K562 (cell line): ENCODE data around the gene C16orf95. TPM values are rescaled to one million over a fixed set of nuclear protein-coding genes. Genes with fewer than 3 reads are reported as not detected.

Source experiments
- ASH1L ChIP-seq: fragments of 450-650 bp; IDR thresholded peaks from 2 replicates; pipeline ENCODE4 v1.6.1; 2018; ENCODE audit warnings: borderline replicate concordance, mild to moderate bottlenecking, low read depth; ENCODE audit not compliant: partially characterized antibody
- HDAC2 ChIP-seq: fragments of 450-650 bp; IDR thresholded peaks from 2 replicates; pipeline ENCODE4 v1.6.1; 2016; ENCODE audit warnings: mild to moderate bottlenecking
- KLF10 ChIP-seq: fragments of 250-450 bp; sonication (Bioruptor Pico); IDR thresholded peaks from 2 replicates; pipeline ENCODE4 v1.6.1; 2021; ENCODE audit warnings: matching md5 sums
- KLF16 ChIP-seq: IDR thresholded peaks from 2 replicates; pipeline ENCODE4 v1.6.1; 2016; ENCODE audit warnings: antibody characterized with exemption
- MCM7 ChIP-seq, 2 experiments: fragments of 450-650 bp; IDR thresholded peaks; 2 replicates each; pipeline ENCODE4 v1.6.1; 2016 to 2018
- POLR2AphosphoS5 ChIP-seq: IDR thresholded peaks from 2 replicates; pipeline ENCODE4 v1.6.1; 2011; ENCODE audit warnings: mild to moderate bottlenecking, low read depth, low read length, moderate library complexity; ENCODE audit not compliant: control insufficient read depth, insufficient read depth
- RBM17 ChIP-seq: fragments of 200-400 bp; formaldehyde crosslinking; IDR thresholded peaks from 2 replicates; pipeline ENCODE4 v1.6.1; 2017; ENCODE audit warnings: low read depth, mild to moderate bottlenecking, low read length, borderline replicate concordance
- TAF15 ChIP-seq: fragments of 200-400 bp; formaldehyde crosslinking; IDR thresholded peaks from 2 replicates; pipeline ENCODE4 v1.6.1; 2017; ENCODE audit warnings: mild to moderate bottlenecking, low read depth, low read length, moderate library complexity
- ZNF175 ChIP-seq: fragments of 200-800 bp; sonication (Bioruptor generic); IDR thresholded peaks from 2 replicates; pipeline ENCODE4 v1.6.1; 2016; ENCODE audit warnings: low read depth, mild to moderate bottlenecking, missing genetic modification characterization, missing compliant biosample characterization
- ZNF274 ChIP-seq: IDR thresholded peaks from 2 replicates; pipeline ENCODE4 v1.6.1; 2011; ENCODE audit warnings: low read depth, mild to moderate bottlenecking, low read length, moderate library complexity, borderline replicate concordance
- ZNF384 ChIP-seq: IDR thresholded peaks from 2 replicates; pipeline ENCODE4 v1.6.1; 2012; ENCODE audit warnings: low read depth, low read length, improper control_type of control experiment
- polyA plus RNA-seq, 8 experiments: library from polyadenylated mRNA; depleted of rRNA in 4 of 8; stranded (reverse) in 5 of 8; unstranded in 3 of 8; fragments of >200 nt; fragmentation: Nextera tagmentation in 2 of 8; fragmentation: Illumina TruSeq in 1 of 8; extraction: Ambion mirVana in 2 of 8; extraction: Trizol in 1 of 8; gene quantifications; 2 replicates each; pipeline versions ENCODE4 v1.2.1 to v1.2.3, GENCODE V29; 2011 to 2014; ENCODE audit warnings: inconsistent platforms in 1 of 8, missing spikeins in 1 of 8
- total RNA-seq, 7 experiments: library from RNA; depleted of rRNA in 6 of 7; stranded (reverse); fragments of >200 nt in 6 of 7; fragmentation: Illumina TruSeq in 2 of 7; extraction: Trizol in 2 of 7; gene quantifications; 2 replicates each; pipeline versions ENCODE4 v1.2.1 to v1.2.3, GENCODE V29; 2011 to 2021; ENCODE audit warnings: low replicate concordance in 1 of 7
- TF ChIP-seq, protein P1 (sequence below): fragments of 450-650 bp; IDR thresholded peaks from 2 replicates; pipeline ENCODE4 v1.6.1; 2017; ENCODE audit warnings: mild to moderate bottlenecking, moderate library complexity
- TF ChIP-seq, protein P2 (sequence below): fragments of 450-650 bp; IDR thresholded peaks from 2 replicates; pipeline ENCODE4 v1.6.1; 2016; ENCODE audit warnings: mild to moderate bottlenecking, moderate library complexity
- TF ChIP-seq, protein P3 (sequence below): fragments of 250-450 bp; sonication (Bioruptor Pico); IDR thresholded peaks from 2 replicates; pipeline ENCODE4 v1.4.0; 2020

Gene C16orf95
- total and polyA plus RNA-seq, 9 of the 15 experiments (the other 6 are each of a cell fraction or from before 2014, with no cell fraction given) = 6.5 to 20.5 (median 9.4) TPM

DNA sequence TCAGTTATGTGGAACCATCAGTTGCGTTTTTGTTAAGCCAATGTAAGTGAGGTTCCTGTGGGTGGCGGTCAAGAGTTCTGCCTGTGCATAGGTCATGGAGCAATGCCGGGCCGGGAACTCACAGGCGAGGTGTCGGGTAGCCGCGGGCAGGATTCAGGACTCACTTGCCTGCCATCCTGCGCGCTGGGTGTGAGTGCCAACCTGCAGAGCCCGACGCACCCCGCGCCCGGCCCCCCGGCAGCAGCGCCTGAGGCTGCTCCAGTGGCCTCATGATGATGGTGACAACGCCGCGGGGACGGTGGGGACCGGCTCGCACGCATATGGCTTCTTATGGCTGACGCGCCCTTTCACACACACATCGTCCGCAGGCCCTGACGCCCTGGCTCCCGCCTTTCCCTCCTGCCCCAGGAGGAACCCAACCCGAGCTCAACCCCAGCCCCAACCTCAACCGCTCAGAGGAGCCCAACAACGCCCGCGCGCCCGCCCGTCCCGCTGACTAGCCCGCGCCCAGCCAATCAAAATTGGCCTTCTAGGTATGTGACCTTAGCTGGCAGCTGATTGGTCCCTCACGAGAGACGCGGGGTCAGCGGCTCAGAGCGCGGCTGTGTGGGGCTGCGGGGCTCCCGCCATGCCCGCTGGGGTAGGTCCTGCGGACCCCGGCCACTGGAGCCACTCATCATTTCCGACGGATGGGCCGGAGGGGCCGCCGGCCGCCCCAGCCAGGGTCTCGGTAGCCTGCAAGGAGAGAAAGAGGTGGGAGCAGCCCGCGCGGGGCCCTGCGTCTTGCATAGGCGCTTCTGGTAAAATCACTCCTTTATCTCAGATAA lies at the start of gene C16orf95 (continued):
- TF ChIP-seq, protein P1, sequence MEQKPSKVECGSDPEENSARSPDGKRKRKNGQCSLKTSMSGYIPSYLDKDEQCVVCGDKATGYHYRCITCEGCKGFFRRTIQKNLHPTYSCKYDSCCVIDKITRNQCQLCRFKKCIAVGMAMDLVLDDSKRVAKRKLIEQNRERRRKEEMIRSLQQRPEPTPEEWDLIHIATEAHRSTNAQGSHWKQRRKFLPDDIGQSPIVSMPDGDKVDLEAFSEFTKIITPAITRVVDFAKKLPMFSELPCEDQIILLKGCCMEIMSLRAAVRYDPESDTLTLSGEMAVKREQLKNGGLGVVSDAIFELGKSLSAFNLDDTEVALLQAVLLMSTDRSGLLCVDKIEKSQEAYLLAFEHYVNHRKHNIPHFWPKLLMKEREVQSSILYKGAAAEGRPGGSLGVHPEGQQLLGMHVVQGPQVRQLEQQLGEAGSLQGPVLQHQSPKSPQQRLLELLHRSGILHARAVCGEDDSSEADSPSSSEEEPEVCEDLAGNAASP = no peak
- 0 out of 2 replicates have a peak, but pooled peaks have one; percentile 36 for TF ChIP-seq KLF16
- no peak for TF ChIP-seq KLF10
- no peak for TF ChIP-seq RBM17
- 0 out of 2 replicates have a peak, but pooled peaks have one; percentile 15 for TF ChIP-seq HDAC2
- TF ChIP-seq, protein P2, sequence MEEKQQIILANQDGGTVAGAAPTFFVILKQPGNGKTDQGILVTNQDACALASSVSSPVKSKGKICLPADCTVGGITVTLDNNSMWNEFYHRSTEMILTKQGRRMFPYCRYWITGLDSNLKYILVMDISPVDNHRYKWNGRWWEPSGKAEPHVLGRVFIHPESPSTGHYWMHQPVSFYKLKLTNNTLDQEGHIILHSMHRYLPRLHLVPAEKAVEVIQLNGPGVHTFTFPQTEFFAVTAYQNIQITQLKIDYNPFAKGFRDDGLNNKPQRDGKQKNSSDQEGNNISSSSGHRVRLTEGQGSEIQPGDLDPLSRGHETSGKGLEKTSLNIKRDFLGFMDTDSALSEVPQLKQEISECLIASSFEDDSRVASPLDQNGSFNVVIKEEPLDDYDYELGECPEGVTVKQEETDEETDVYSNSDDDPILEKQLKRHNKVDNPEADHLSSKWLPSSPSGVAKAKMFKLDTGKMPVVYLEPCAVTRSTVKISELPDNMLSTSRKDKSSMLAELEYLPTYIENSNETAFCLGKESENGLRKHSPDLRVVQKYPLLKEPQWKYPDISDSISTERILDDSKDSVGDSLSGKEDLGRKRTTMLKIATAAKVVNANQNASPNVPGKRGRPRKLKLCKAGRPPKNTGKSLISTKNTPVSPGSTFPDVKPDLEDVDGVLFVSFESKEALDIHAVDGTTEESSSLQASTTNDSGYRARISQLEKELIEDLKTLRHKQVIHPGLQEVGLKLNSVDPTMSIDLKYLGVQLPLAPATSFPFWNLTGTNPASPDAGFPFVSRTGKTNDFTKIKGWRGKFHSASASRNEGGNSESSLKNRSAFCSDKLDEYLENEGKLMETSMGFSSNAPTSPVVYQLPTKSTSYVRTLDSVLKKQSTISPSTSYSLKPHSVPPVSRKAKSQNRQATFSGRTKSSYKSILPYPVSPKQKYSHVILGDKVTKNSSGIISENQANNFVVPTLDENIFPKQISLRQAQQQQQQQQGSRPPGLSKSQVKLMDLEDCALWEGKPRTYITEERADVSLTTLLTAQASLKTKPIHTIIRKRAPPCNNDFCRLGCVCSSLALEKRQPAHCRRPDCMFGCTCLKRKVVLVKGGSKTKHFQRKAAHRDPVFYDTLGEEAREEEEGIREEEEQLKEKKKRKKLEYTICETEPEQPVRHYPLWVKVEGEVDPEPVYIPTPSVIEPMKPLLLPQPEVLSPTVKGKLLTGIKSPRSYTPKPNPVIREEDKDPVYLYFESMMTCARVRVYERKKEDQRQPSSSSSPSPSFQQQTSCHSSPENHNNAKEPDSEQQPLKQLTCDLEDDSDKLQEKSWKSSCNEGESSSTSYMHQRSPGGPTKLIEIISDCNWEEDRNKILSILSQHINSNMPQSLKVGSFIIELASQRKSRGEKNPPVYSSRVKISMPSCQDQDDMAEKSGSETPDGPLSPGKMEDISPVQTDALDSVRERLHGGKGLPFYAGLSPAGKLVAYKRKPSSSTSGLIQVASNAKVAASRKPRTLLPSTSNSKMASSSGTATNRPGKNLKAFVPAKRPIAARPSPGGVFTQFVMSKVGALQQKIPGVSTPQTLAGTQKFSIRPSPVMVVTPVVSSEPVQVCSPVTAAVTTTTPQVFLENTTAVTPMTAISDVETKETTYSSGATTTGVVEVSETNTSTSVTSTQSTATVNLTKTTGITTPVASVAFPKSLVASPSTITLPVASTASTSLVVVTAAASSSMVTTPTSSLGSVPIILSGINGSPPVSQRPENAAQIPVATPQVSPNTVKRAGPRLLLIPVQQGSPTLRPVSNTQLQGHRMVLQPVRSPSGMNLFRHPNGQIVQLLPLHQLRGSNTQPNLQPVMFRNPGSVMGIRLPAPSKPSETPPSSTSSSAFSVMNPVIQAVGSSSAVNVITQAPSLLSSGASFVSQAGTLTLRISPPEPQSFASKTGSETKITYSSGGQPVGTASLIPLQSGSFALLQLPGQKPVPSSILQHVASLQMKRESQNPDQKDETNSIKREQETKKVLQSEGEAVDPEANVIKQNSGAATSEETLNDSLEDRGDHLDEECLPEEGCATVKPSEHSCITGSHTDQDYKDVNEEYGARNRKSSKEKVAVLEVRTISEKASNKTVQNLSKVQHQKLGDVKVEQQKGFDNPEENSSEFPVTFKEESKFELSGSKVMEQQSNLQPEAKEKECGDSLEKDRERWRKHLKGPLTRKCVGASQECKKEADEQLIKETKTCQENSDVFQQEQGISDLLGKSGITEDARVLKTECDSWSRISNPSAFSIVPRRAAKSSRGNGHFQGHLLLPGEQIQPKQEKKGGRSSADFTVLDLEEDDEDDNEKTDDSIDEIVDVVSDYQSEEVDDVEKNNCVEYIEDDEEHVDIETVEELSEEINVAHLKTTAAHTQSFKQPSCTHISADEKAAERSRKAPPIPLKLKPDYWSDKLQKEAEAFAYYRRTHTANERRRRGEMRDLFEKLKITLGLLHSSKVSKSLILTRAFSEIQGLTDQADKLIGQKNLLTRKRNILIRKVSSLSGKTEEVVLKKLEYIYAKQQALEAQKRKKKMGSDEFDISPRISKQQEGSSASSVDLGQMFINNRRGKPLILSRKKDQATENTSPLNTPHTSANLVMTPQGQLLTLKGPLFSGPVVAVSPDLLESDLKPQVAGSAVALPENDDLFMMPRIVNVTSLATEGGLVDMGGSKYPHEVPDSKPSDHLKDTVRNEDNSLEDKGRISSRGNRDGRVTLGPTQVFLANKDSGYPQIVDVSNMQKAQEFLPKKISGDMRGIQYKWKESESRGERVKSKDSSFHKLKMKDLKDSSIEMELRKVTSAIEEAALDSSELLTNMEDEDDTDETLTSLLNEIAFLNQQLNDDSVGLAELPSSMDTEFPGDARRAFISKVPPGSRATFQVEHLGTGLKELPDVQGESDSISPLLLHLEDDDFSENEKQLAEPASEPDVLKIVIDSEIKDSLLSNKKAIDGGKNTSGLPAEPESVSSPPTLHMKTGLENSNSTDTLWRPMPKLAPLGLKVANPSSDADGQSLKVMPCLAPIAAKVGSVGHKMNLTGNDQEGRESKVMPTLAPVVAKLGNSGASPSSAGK = peak; percentile 73
- TF ChIP-seq ZNF175 (CRISPR knock-in tag) = no peak
- TF ChIP-seq, protein P3, sequence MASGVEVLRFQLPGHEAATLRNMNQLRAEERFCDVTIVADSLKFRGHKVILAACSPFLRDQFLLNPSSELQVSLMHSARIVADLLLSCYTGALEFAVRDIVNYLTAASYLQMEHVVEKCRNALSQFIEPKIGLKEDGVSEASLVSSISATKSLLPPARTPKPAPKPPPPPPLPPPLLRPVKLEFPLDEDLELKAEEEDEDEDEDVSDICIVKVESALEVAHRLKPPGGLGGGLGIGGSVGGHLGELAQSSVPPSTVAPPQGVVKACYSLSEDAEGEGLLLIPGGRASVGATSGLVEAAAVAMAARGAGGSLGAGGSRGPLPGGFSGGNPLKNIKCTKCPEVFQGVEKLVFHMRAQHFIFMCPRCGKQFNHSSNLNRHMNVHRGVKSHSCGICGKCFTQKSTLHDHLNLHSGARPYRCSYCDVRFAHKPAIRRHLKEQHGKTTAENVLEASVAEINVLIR = peak; percentile 26; the same call in 1 of the 2 replicates
- no peak for TF ChIP-seq ZNF384
- peak; percentile 88 for TF ChIP-seq POLR2AphosphoS5
- no peak for TF ChIP-seq MCM7 (IDR thresholded peaks at IDR 0.05)
- no peak for TF ChIP-seq TAF15
- peak; percentile 86 for TF ChIP-seq ASH1L
- no peak for TF ChIP-seq ZNF274
